Common myeloid progenitor, CD34-positive (primary cell): Measurements from ENCODE around the gene PSMC4.

Source experiments
- CTCF ChIA-PET: fragments of 350-600 bp; sonication (Branson Sonifier 250); formaldehyde crosslinking; loops from one replicate; lab custom pipeline; 2021; ENCODE audit warnings: antibody characterized with exemption; lab: Charles Lee
- POLR2A ChIA-PET: fragments of 350-600 bp; sonication (Branson Sonifier 250); formaldehyde crosslinking; loops from one replicate; lab custom pipeline; 2021; ENCODE audit warnings: antibody characterized with exemption; lab: Charles Lee
- DNase-seq, 3 donors: peaks; one replicate each; pipeline versions ENCODE4 v3.0.0 to v3.0.0-alpha.2; 2013
- H3K27ac ChIP-seq, 2 experiments: 1 replicate in 1 of 2; 2 replicates in 1 of 2; pipeline ENCODE4 v1.7.0; 2013; ENCODE audit warnings: inconsistent platforms in 2 of 2, low read length in 2 of 2, mild to moderate bottlenecking in 2 of 2, low read depth in 1 of 2, moderate library complexity in 1 of 2; ENCODE audit not compliant: severe bottlenecking in 2 of 2, insufficient read depth in 1 of 2, poor library complexity in 1 of 2
- H3K27me3 ChIP-seq, 5 experiments: replicated peaks in 2 of 5; 1 replicate in 3 of 5; 2 replicates in 2 of 5; pipeline versions ENCODE4 v1.6.1 to v1.7.0; 2013; ENCODE audit warnings: low read length in 4 of 5, mild to moderate bottlenecking in 2 of 5, moderate library complexity in 2 of 5, inconsistent platforms in 1 of 5; ENCODE audit not compliant: insufficient read depth in 5 of 5, control insufficient read depth in 4 of 5
- H3K36me3 ChIP-seq, 4 experiments: 1 replicate in 2 of 4; 2 replicates in 2 of 4; pipeline versions ENCODE4 v1.6.1 to v1.7.0; 2013; ENCODE audit warnings: low read length in 3 of 4, control low read depth in 1 of 4, mild to moderate bottlenecking in 1 of 4; ENCODE audit not compliant: control insufficient read depth in 4 of 4, insufficient read depth in 4 of 4
- H3K4me1 ChIP-seq, 4 experiments: 1 replicate in 3 of 4; 2 replicates in 1 of 4; pipeline versions ENCODE4 v1.6.1 to v1.7.1; 2013; ENCODE audit warnings: low read length in 3 of 4, mild to moderate bottlenecking in 3 of 4, control low read depth in 1 of 4, inconsistent platforms in 1 of 4, moderate library complexity in 1 of 4; ENCODE audit not compliant: control insufficient read depth in 4 of 4, insufficient read depth in 4 of 4; ENCODE audit errors: control extremely low read depth in 1 of 4
- H3K4me3 ChIP-seq, 7 experiments: 1 replicate in 4 of 7; 2 replicates in 3 of 7; pipeline versions ENCODE4 v1.5.1 to v1.7.0; 2013; ENCODE audit warnings: mild to moderate bottlenecking in 7 of 7, low read length in 6 of 7, moderate library complexity in 6 of 7, inconsistent platforms in 2 of 7, low read depth in 2 of 7, control low read depth in 1 of 7; ENCODE audit not compliant: insufficient read depth in 4 of 7, control insufficient read depth in 1 of 7; ENCODE audit errors: extremely low read depth in 1 of 7
- H3K9me3 ChIP-seq, 5 experiments: 1 replicate in 4 of 5; 2 replicates in 1 of 5; pipeline versions ENCODE4 v1.6.1 to v1.7.1; 2013; ENCODE audit warnings: low read length in 4 of 5, mild to moderate bottlenecking in 2 of 5, inconsistent platforms in 1 of 5, low read depth in 1 of 5, moderate library complexity in 1 of 5; ENCODE audit not compliant: control insufficient read depth in 4 of 5, insufficient read depth in 2 of 5; ENCODE audit errors: control extremely low read depth in 1 of 5
- WGBS: methylation state at CpG from one replicate; pipeline ENCODE4 v1.1.5; 2013; ENCODE audit not compliant: insufficient coverage; 5-methylcytosine and 5-hydroxymethylcytosine counted together

The PSMC4 gene

GRCh38 chr19:39967561-39967960, 3.4 kb upstream of the PSMC4 start:
- Histone ChIP-seq H3K4me1 (peaks cover 4 to 19% (median 17%) of the 10 kb centered on the region in 4 experiments), H3K9me3 (no peaks in the 10 kb centered on the region), H3K27ac (no peak overlapping the region), H3K4me3 (no peak overlapping the region), H3K36me3 (peaks cover 0 to 4% (median 4%) of the 10 kb centered on the region in 4 experiments), H3K27me3 (peaks cover 0 to 51% (median 6%) of the 10 kb centered on the region in 5 experiments)
- CTCF ChIA-PET = no interaction called here
- 80% methylated on average over 5 of the region's 9 CpGs for WGBS
- POLR2A ChIA-PET = no interaction called here
- DNase-seq = no peak

GRCh38 chr19:39968789-39969188, 2.2 kb upstream of the PSMC4 start:
- POLR2A ChIA-PET = no interaction called here
- Histone ChIP-seq H3K27me3 (peaks cover 0 to 46% (median 6%) of the 10 kb centered on the region in 5 experiments), H3K36me3 (peaks cover 0 to 16% (median 9%) of the 10 kb centered on the region in 4 experiments), H3K4me1 (peaks cover 4 to 19% (median 17%) of the 10 kb centered on the region in 4 experiments), H3K27ac (no peak overlapping the region), H3K4me3 (no peak overlapping the region), H3K9me3 (no peaks in the 10 kb centered on the region)
- CTCF ChIA-PET = interaction anchor here (0.9 to 1.3 kb wide), 3 partner anchors 10 to 43 kb away, joined by 3 read pairs; no protein-coding TSS in a partner anchor
- WGBS = 100% methylated on average over 12 of the region's 15 CpGs
- no peak for DNase-seq

- POLR2A ChIA-PET = interaction anchor here (0.6 kb wide), 1 partner anchor 509 kb away, joined by 4 read pairs; no protein-coding TSS in a partner anchor
- Histone ChIP-seq H3K9me3 (no peaks in the 10 kb centered on the region), H3K27ac (no peak overlapping the region), H3K4me3 (no peak overlapping the region), H3K27me3 (peaks cover 0 to 46% (median 6%) of the 10 kb centered on the region in 5 experiments), H3K36me3 (peaks cover 0 to 21% (median 13%) of the 10 kb centered on the region in 4 experiments), H3K4me1 (peaks cover 4 to 19% (median 17%) of the 10 kb centered on the region in 4 experiments)
- CTCF ChIA-PET = interaction anchor here (0.9 to 1.3 kb wide), 3 partner anchors 9 to 44 kb away, joined by 3 read pairs; no protein-coding TSS in a partner anchor
- 100% methylated on average over 1 of the region's 6 CpGs for WGBS
- DNase-seq = no peak
Observed at GRCh38 chr19:39969266-39969665, 1.7 kb upstream of the PSMC4 start.

GRCh38 chr19:39969681-39970424, 1.1 kb upstream of the PSMC4 start:
- peaks cover 4 to 19% (median 17%) of the 10 kb centered on the region in 4 experiments for H3K4me1 ChIP-seq
- H3K36me3 ChIP-seq = peaks cover 0 to 27% (median 18%) of the 10 kb centered on the region in 4 experiments
- 74% methylated on average over 8 of the region's 13 CpGs for WGBS
- peak overlapping the region in 6 of 7 experiments; percentile 65 to 98 (median 86) for H3K4me3 ChIP-seq
- H3K27ac ChIP-seq = peak overlapping the region in 1 of 2 experiments; percentile 99
- ChIA-PET POLR2A (interaction anchor here (0.6 to 1.4 kb wide), 5 partner anchors 22 to 508 kb away, joined by 3 to 4 read pairs (median 3); partner anchors contain the start of gene ZNF546), CTCF (interaction anchor here (0.5 to 2.1 kb wide), 22 partner anchors 8 to 1825 kb away, joined by 3 to 16 read pairs (median 3); partner anchors contain the start of genes ZNF780A and ZNF780B)
- no peak for DNase-seq
- H3K9me3 ChIP-seq = no peaks in the 10 kb centered on the region
- peaks cover 0 to 46% (median 6%) of the 10 kb centered on the region in 5 experiments for H3K27me3 ChIP-seq

- WGBS = 8% methylated on average over 10 of the region's 11 CpGs
- Histone ChIP-seq H3K4me1 (peaks cover 4 to 19% (median 17%) of the 10 kb centered on the region in 4 experiments), H3K9me3 (no peaks in the 10 kb centered on the region), H3K27me3 (peaks cover 0 to 43% (median 6%) of the 10 kb centered on the region in 5 experiments), H3K4me3 (peak overlapping the region; percentile 22 to 98 (median 84)), H3K27ac (peak overlapping the region in 1 of 2 experiments; percentile 99), H3K36me3 (peaks cover 1 to 30% (median 21%) of the 10 kb centered on the region in 4 experiments)
- POLR2A ChIA-PET = interaction anchor here (0.6 to 1.4 kb wide), 4 partner anchors 22 to 152 kb away, joined by 3 read pairs; partner anchors contain the start of gene ZNF546
- DNase-seq = peak in 2 of 3 donors; percentile 65 to 75
- CTCF ChIA-PET = interaction anchor here (0.5 to 2.1 kb wide), 25 partner anchors 9 to 1825 kb away, joined by 3 to 16 read pairs (median 3); partner anchors contain the start of genes FBL, ZNF780A and ZNF780B
Observed at GRCh38 chr19:39970425-39970674, 615 bp upstream of the PSMC4 start.

- Histone ChIP-seq H3K27me3 (peaks cover 0 to 35% (median 6%) of the 10 kb centered on the region in 5 experiments), H3K4me1 (peaks cover 4 to 19% (median 17%) of the 10 kb centered on the region in 4 experiments), H3K27ac (peak overlapping the region; percentile 95 to 99), H3K9me3 (no peaks in the 10 kb centered on the region), H3K4me3 (peak overlapping the region; percentile 64 to 98 (median 84)), H3K36me3 (peaks cover 5 to 35% (median 26%) of the 10 kb centered on the region in 4 experiments)
- CTCF ChIA-PET = interaction anchor here (0.6 to 2.1 kb wide), 15 partner anchors 9 to 298 kb away, joined by 3 to 16 read pairs (median 4); partner anchors contain the start of genes ZNF780A and ZNF780B
- DNase-seq = no peak
- POLR2A ChIA-PET = interaction anchor here (1.4 kb wide), 1 partner anchor 24 kb away, joined by 3 read pairs; no protein-coding TSS in a partner anchor
- 6% methylated on average over 18 of the region's 21 CpGs for WGBS
Observed at GRCh38 chr19:39971380-39972035, 543 bp downstream of the PSMC4 start.
